DND-41 (cell line): Measurements from ENCODE around the gene ASXL2.
"Not testable (repeated sequence)": the region's sequence is repeated elsewhere in the genome, so short reads cannot be mapped to it uniquely, and the experiment has no call there.

Experiments
- ATAC-seq: fragments of 200-7000 bp; cut with Tn5 transposase; 3 replicates; pipeline ENCODE4 v1.9.1; 2021; ENCODE audit warnings: low read depth; ENCODE audit not compliant: insufficient read depth
- DNase-seq: peaks from one replicate; pipeline ENCODE4 v3.0.0-alpha.2; 2020
- H2AFZ ChIP-seq: 2 replicates; pipeline ENCODE4 v1.6.0; 2012; ENCODE audit warnings: low read depth, low read length
- H3K27ac ChIP-seq: 2 replicates; pipeline ENCODE4 v1.5.1; 2012; ENCODE audit warnings: low read length, inconsistent platforms
- H3K27me3 ChIP-seq: fragments of 200-600 bp; sonication (generic); 2 replicates; pipeline ENCODE4 v1.6.0; 2012; ENCODE audit warnings: low read length, mild to moderate bottlenecking, inconsistent platforms; ENCODE audit not compliant: insufficient read depth, poor library complexity
- H3K36me3 ChIP-seq: 2 replicates; pipeline ENCODE4 v1.5.1; 2012; ENCODE audit warnings: low read length, inconsistent platforms; ENCODE audit not compliant: insufficient read depth
- H3K4me1 ChIP-seq: 2 replicates; pipeline ENCODE4 v1.5.1; 2012; ENCODE audit warnings: mild to moderate bottlenecking, low read length; ENCODE audit not compliant: insufficient read depth
- H3K4me2 ChIP-seq: 2 replicates; pipeline ENCODE4 v1.6.0; 2012; ENCODE audit warnings: mild to moderate bottlenecking, moderate library complexity, low read length, inconsistent platforms; ENCODE audit not compliant: insufficient read depth
- H3K4me3 ChIP-seq, 2 experiments: fragments of 200-600 bp in 1 of 2; shearing (Covaris generic) in 1 of 2; 2 replicates each; pipeline ENCODE4 v1.5.1; 2012 to 2016; ENCODE audit warnings: inconsistent platforms in 2 of 2, low read length in 2 of 2, mild to moderate bottlenecking in 2 of 2, low read depth in 1 of 2, moderate library complexity in 1 of 2
- H3K79me2 ChIP-seq: 2 replicates; pipeline ENCODE4 v1.6.0; 2012; ENCODE audit warnings: low read length, inconsistent platforms; ENCODE audit not compliant: insufficient read depth
- H3K9ac ChIP-seq: 2 replicates; pipeline ENCODE4 v1.6.0; 2012; ENCODE audit warnings: low read depth, mild to moderate bottlenecking, inconsistent platforms, low read length, moderate library complexity
- H3K9me3 ChIP-seq: 2 replicates; pipeline ENCODE4 v1.5.1; 2012; ENCODE audit warnings: low read length, moderate library complexity, mild to moderate bottlenecking, inconsistent platforms; ENCODE audit not compliant: insufficient read depth, severe bottlenecking
- H4K20me1 ChIP-seq: 2 replicates; pipeline ENCODE4 v1.6.0; 2012; ENCODE audit warnings: low read length; ENCODE audit not compliant: insufficient read depth
- EZH2 ChIP-seq: IDR thresholded peaks from 3 replicates; pipeline ENCODE4 v1.6.1; 2012; ENCODE audit warnings: borderline replicate concordance, low read depth, mild to moderate bottlenecking, moderate library complexity, low read length, inconsistent platforms; ENCODE audit not compliant: severe bottlenecking
- TF ChIP-seq, protein P1 (sequence below): IDR thresholded peaks from 2 replicates; pipeline ENCODE4 v1.5.1; 2012; ENCODE audit warnings: borderline replicate concordance, low read length, moderate library complexity, mild to moderate bottlenecking; ENCODE audit not compliant: poor library complexity, severe bottlenecking; ENCODE audit errors: extremely low read depth

Gene ASXL2

DNA sequence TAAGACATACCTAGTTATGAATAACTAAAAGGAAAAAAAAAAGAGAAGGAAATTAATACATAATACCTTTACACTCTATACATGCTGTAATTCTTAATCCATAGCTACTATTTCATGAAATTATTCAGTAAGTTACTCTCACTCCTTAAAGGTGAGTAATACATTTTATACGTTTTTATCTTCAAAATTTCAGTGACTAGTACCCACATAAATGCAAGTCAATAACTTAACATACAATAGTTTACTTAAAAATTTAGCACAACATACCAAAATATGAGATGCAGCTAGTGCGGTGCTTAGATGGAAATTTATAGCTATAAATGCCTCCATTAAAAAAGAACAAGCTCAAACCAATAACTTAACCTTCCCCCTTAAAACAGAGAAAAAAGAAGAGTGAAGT is 168.9 kb downstream of the ASXL2 start:
- Histone ChIP-seq H2AFZ (no peak overlapping the region), H3K9ac (no peak overlapping the region), H3K27me3 (no peaks in the 10 kb centered on the region), H3K4me2 (no peak overlapping the region), H3K27ac (no peak overlapping the region), H3K36me3 (no peaks in the 10 kb centered on the region), H3K79me2 (no peaks in the 10 kb centered on the region), H3K9me3 (no peaks in the 10 kb centered on the region), H4K20me1 (no peaks in the 10 kb centered on the region), H3K4me1 (no peaks in the 10 kb centered on the region), H3K4me3 (no peak overlapping the region)
- TF ChIP-seq, protein P1, sequence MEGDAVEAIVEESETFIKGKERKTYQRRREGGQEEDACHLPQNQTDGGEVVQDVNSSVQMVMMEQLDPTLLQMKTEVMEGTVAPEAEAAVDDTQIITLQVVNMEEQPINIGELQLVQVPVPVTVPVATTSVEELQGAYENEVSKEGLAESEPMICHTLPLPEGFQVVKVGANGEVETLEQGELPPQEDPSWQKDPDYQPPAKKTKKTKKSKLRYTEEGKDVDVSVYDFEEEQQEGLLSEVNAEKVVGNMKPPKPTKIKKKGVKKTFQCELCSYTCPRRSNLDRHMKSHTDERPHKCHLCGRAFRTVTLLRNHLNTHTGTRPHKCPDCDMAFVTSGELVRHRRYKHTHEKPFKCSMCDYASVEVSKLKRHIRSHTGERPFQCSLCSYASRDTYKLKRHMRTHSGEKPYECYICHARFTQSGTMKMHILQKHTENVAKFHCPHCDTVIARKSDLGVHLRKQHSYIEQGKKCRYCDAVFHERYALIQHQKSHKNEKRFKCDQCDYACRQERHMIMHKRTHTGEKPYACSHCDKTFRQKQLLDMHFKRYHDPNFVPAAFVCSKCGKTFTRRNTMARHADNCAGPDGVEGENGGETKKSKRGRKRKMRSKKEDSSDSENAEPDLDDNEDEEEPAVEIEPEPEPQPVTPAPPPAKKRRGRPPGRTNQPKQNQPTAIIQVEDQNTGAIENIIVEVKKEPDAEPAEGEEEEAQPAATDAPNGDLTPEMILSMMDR: no peak
- TF ChIP-seq EZH2: no peak
- no peak for ATAC-seq
- DNase-seq: no peak

DNA sequence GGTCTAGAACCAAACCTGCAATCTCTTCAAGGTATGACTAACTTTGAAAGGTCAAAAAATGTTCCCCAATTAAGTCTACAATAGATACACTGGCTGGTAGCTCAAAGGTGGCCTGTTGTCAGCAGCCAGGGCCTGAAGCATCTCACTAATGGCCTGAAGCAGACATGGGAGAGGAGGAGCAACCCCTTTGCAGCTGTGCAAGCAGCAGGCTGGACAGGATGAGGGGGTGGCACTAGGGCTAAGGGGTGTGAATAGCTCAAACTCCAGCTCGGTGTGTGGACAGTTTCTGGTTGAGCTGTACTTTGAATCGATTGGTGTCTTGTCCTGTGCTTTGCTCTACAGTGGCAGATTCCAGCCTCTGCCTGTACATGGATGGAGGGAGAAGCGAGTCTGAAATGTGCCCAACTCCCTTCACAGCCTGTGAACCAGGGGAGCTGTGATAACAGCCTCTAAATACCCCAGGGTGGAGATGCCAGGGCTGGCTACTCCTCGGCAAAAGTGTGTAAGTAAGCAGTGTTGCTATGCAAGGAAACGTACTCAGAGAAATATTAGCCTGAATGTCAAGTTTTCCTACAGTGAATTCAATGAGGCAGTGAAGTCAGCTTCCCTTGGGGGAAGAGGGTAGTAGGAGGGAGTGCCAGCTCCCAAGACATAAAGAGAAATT is 170.2 kb downstream of the ASXL2 start:
- TF ChIP-seq, protein P1: no peak
- no peak for TF ChIP-seq EZH2
- Histone ChIP-seq H4K20me1 (no peaks in the 10 kb centered on the region), H3K9ac (no peak overlapping the region), H3K4me3 (no peak overlapping the region), H3K4me1 (no peaks in the 10 kb centered on the region), H3K4me2 (no peak overlapping the region), H3K27ac (no peak overlapping the region), H3K79me2 (no peaks in the 10 kb centered on the region), H3K36me3 (no peaks in the 10 kb centered on the region), H3K9me3 (no peaks in the 10 kb centered on the region), H2AFZ (no peak overlapping the region), H3K27me3 (no peaks in the 10 kb centered on the region)
- ATAC-seq (no peak), DNase-seq (no peak)

DNA sequence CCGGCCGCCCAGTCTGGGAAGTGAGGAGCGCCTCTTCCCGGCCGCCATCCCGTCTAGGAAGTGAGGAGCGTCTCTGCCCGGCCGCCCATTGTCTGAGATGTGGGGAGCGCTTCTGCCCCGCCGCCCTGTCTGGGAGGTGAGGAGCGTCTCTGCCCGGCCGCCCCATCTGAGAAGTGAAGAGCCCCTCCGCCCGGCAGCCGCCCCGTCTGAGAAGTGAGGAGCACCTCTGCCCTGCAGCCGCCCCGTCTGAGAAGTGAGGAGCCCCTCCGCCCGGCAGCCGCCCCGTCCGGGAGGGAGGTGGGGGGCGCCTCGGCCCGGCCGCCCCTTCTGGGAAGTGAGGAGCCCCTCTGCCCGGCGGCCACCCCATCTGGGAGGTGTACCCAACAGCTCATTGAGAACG is 172.7 kb downstream of the ASXL2 start:
- H3K4me2 ChIP-seq, DNase-seq, H3K9me3 ChIP-seq, H3K27me3 ChIP-seq, H3K79me2 ChIP-seq, H2AFZ ChIP-seq, H4K20me1 ChIP-seq, ATAC-seq, H3K4me1 ChIP-seq, H3K36me3 ChIP-seq, H3K4me3 ChIP-seq, H3K9ac ChIP-seq, H3K27ac ChIP-seq: not testable (repeated sequence)

DNA sequence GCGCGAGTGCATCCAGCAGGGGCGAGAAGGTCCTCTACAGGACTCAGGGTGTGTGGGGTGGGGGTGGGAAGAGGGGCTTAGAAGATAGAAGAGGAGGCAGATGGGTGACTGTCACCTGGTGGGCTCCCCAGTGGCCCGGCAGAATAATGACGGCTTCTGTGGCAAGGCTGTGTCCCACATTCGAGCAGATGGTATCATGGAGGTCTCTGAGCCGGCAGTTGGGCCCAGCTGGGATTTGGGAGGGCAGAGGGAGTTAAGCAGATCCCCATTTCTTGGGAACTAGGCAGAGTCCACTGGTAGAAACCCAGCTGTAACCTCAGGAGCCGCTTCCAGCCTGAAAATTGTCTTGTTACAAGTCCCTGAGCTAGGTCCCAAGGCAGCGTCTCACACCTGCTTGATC is 176.5 kb downstream of the ASXL2 start:
- no peaks in the 10 kb centered on the region for H4K20me1 ChIP-seq
- H3K9ac ChIP-seq: no peak overlapping the region
- ATAC-seq: no peak
- no peaks in the 10 kb centered on the region for H3K36me3 ChIP-seq
- no peaks in the 10 kb centered on the region for H3K27me3 ChIP-seq
- TF ChIP-seq, protein P1: no peak
- TF ChIP-seq EZH2: no peak
- H3K79me2 ChIP-seq: no peaks in the 10 kb centered on the region
- no peak overlapping the region for H2AFZ ChIP-seq
- H3K4me1 ChIP-seq: no peaks in the 10 kb centered on the region
- H3K4me3 ChIP-seq: no peak overlapping the region
- no peak for DNase-seq
- H3K4me2 ChIP-seq: no peak overlapping the region
- no peaks in the 10 kb centered on the region for H3K9me3 ChIP-seq
- no peak overlapping the region for H3K27ac ChIP-seq
